HepG2 (cell line): ENCODE measurements around the gene SPACA4. TPM values are rescaled to one million over a fixed set of nuclear protein-coding genes. Genes with fewer than 3 reads are reported as not detected.
"Not testable (repeated sequence)": the region's sequence is repeated elsewhere in the genome, so short reads cannot be mapped to it uniquely, and the experiment has no call there.

Source experiments
- ATAC-seq: fragments of 200-7000 bp; cut with Tn5 transposase; 3 replicates; pipeline ENCODE4 v1.9.1; 2020; ENCODE audit warnings: mild to moderate bottlenecking, moderate library complexity
- BruUV-seq: library from RNA; stranded (reverse); fragments of 400-500 nt; replicated peaks from 2 replicates; lab custom pipeline; 2021; lab: Mats Ljungman, UMichigan
- CTCF ChIA-PET: fragments of 300-600 bp; formaldehyde crosslinking; extraction: SDS; loops from one replicate; lab custom pipeline; 2021; ENCODE audit warnings: low total read pairs, inconsistent platforms, low intra/inter-chr PET ratio; lab: Yijun Ruan, JAX
- POLR2A ChIA-PET: fragments of 350-600 bp; sonication (Branson Sonifier 250); formaldehyde crosslinking; loops from one replicate; lab custom pipeline; 2020; ENCODE audit warnings: antibody characterized with exemption, inconsistent platforms; lab: Yijun Ruan, JAX
- DNase-seq: peaks from one replicate; pipeline ENCODE4 v3.0.0-alpha.2; 2015; ENCODE audit warnings: low spot score
- FAIRE-seq: peaks from 3 replicates; lab custom pipeline; 2011; peaks lifted over from hg19 to GRCh38; lab: Jason Lieb, UNC
- H2AFZ ChIP-seq: one replicate; pipeline ENCODE4 v1.6.1; 2011; ENCODE audit warnings: low read length, inconsistent platforms
- H3K27ac ChIP-seq: fragments of 300-600 bp; 3 replicates; pipeline ENCODE4 v1.8.0; 2011; ENCODE audit warnings: mixed run types, mild to moderate bottlenecking, mixed read lengths, low read length, inconsistent platforms; ENCODE audit not compliant: insufficient read depth; ENCODE audit errors: extremely low read length
- H3K27me3 ChIP-seq, 2 experiments: fragments of 200-600 bp in 1 of 2; 2 replicates in 1 of 2; 3 replicates in 1 of 2; pipeline versions ENCODE4 v1.6.0 to v1.8.0; 2011; ENCODE audit warnings: low read length in 2 of 2, mild to moderate bottlenecking in 2 of 2, moderate library complexity in 2 of 2, inconsistent platforms in 1 of 2; ENCODE audit not compliant: insufficient read depth in 2 of 2, control insufficient read depth in 1 of 2
- H3K36me3 ChIP-seq, 2 experiments: fragments of 200-600 bp in 1 of 2; replicated peaks in 1 of 2; 2 replicates in 1 of 2; 3 replicates in 1 of 2; pipeline versions ENCODE4 v1.5.1 to v1.8.0; 2011; ENCODE audit warnings: low read length in 2 of 2, inconsistent platforms in 1 of 2; ENCODE audit not compliant: insufficient read depth in 2 of 2, control insufficient read depth in 1 of 2
- H3K4me1 ChIP-seq: 2 replicates; pipeline ENCODE4 v1.5.1; 2012; ENCODE audit warnings: low read length, inconsistent platforms; ENCODE audit not compliant: insufficient read depth
- H3K4me2 ChIP-seq: 2 replicates; pipeline ENCODE4 v1.6.0; 2011; ENCODE audit warnings: low read depth, low read length, inconsistent platforms
- H3K4me3 ChIP-seq, 3 experiments: fragments of 200-600 bp in 1 of 3; sonication (generic), shearing (Covaris generic) in 1 of 3; replicated peaks in 1 of 3; 2 replicates each; pipeline ENCODE4 v1.5.1; 2011 to 2016; ENCODE audit warnings: low read length in 3 of 3, inconsistent platforms in 2 of 3, low read depth in 2 of 3, mild to moderate bottlenecking in 2 of 3, control low read depth in 1 of 3, mixed read lengths in 1 of 3; ENCODE audit not compliant: insufficient read depth in 1 of 3
- H3K79me2 ChIP-seq: one replicate; pipeline ENCODE4 v1.6.1; 2011; ENCODE audit warnings: low read length, inconsistent platforms; ENCODE audit not compliant: insufficient read depth
- H3K9ac ChIP-seq: 2 replicates; pipeline ENCODE4 v1.6.0; 2011; ENCODE audit warnings: mild to moderate bottlenecking, low read depth, low read length, inconsistent platforms; ENCODE audit not compliant: insufficient read depth
- H3K9me3 ChIP-seq: 2 replicates; pipeline ENCODE4 v1.5.1; 2012; ENCODE audit warnings: mild to moderate bottlenecking, low read length
- H4K20me1 ChIP-seq: 2 replicates; pipeline ENCODE4 v1.6.0; 2011; ENCODE audit warnings: inconsistent platforms, mild to moderate bottlenecking, low read length, moderate library complexity; ENCODE audit not compliant: insufficient read depth
- KDM6A ChIP-seq: IDR thresholded peaks from 2 replicates; pipeline ENCODE4 v1.6.1; 2016; ENCODE audit warnings: low read depth
- KLF11 ChIP-seq: IDR thresholded peaks from 2 replicates; pipeline ENCODE4 v1.6.1; 2016; ENCODE audit warnings: missing compliant biosample characterization
- POGZ ChIP-seq: sonication (generic); formaldehyde crosslinking; IDR thresholded peaks from 2 replicates; pipeline ENCODE4 v1.4.0; 2020; ENCODE audit warnings: mild to moderate bottlenecking, missing genetic modification reagents
- POLR2AphosphoS5 ChIP-seq: IDR thresholded peaks from 2 replicates; pipeline ENCODE4 v1.6.1; 2012; ENCODE audit warnings: low read depth, low read length
- RFX1 ChIP-seq: fragments of 450-650 bp; IDR thresholded peaks from 2 replicates; pipeline ENCODE4 v1.6.1; 2017
- RFX3 ChIP-seq: IDR thresholded peaks from 2 replicates; pipeline ENCODE4 v1.6.1; 2016; ENCODE audit warnings: missing biosample characterization, missing genetic modification reagents
- ZEB1 ChIP-seq: IDR thresholded peaks from 2 replicates; pipeline ENCODE4 v1.6.1; 2012; ENCODE audit warnings: mild to moderate bottlenecking, low read depth, inconsistent platforms; ENCODE audit not compliant: insufficient replicate concordance
- ZNF619 ChIP-seq: sonication (generic); formaldehyde crosslinking; IDR thresholded peaks from 2 replicates; pipeline ENCODE4 v1.4.0; 2020; ENCODE audit warnings: mild to moderate bottlenecking, missing genetic modification reagents
- ZNF841 ChIP-seq: sonication (generic); formaldehyde crosslinking; IDR thresholded peaks from 2 replicates; pipeline ENCODE4 v1.8.1; 2023; ENCODE audit warnings: missing genetic modification reagents, borderline replicate concordance
- ZSCAN12 ChIP-seq: sonication (generic); formaldehyde crosslinking; IDR thresholded peaks from 2 replicates; pipeline ENCODE4 v1.9.0; 2021; ENCODE audit warnings: mild to moderate bottlenecking, missing genetic modification reagents
- WGBS: methylation state at CpG from one replicate; pipeline ENCODE4 v1.1.6; 2017; ENCODE audit warnings: low lambda C conversion rate; 5-methylcytosine and 5-hydroxymethylcytosine counted together
- in situ Hi-C: cut with HindIII; loops from 2 replicates; pipeline ENCODE4 v1.10.0; 2017; ENCODE audit warnings: low pct_unique_long_range_greater_than_20kb; ENCODE audit not compliant: extremely low pct_ligation_motif_present
- intact Hi-C: fragments of 100-400 bp; cut with micrococcal nuclease; formaldehyde crosslinking; loops from one replicate; pipeline ENCODE4 v1.10.0; 2022; ENCODE audit not compliant: unreplicated experiment
- polyA plus RNA-seq, 8 experiments: library from polyadenylated mRNA; depleted of rRNA in 3 of 8; stranded (reverse) in 7 of 8; unstranded in 1 of 8; fragments of >200 nt; fragmentation: Illumina TruSeq in 4 of 8; extraction: Trizol in 4 of 8; gene quantifications; 2 replicates each; pipeline versions ENCODE4 v1.2.1 to v1.2.3, GENCODE V29; 2011 to 2016; ENCODE audit warnings: low read depth in 4 of 8, missing spikeins in 1 of 8, mixed read lengths in 1 of 8; ENCODE audit not compliant: insufficient read depth in 1 of 8
- total RNA-seq, 5 experiments: library from RNA; depleted of rRNA; stranded (reverse); fragments of >200 nt; fragmentation: Illumina TruSeq; extraction: Trizol; gene quantifications; 2 replicates each; pipeline ENCODE4 v1.2.3, GENCODE V29; 2016; ENCODE audit warnings: low read depth in 1 of 5

Gene SPACA4
- total and polyA plus RNA-seq, 2 of the 13 experiments (the other 11 are each of a cell fraction or from before 2014, with no cell fraction given) = not detected

DNA sequence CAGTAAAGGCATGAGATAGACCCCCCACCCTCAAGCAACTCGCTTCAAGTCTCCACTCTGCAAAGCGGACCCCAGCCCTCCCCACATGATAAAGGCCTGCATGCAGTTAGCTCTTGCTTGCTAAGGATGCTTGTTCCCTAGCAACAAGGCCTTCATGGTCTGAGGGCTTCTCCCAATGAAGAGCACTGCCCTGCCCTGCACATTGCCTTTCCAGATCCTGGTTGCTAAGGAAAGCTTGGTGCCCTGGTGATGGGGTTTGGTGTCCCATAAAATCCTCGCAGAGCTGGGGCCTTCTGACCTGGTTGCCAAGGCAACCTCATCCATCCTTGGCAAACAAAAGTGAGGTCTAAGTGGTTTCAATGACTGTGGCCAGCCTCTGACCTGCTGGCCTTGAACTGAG, 24.7 kb downstream of the SPACA4 start:
- CTCF ChIA-PET = no interaction called here
- DNase-seq (no peak), ATAC-seq (no peak), FAIRE-seq (no peak)
- intact Hi-C loops = no loop called here
- H3K27me3 ChIP-seq = no peaks in the 10 kb centered on the region
- in situ Hi-C loops = no loop called here
- no peak overlapping the region for H2AFZ ChIP-seq
- no peaks in the 10 kb centered on the region for H4K20me1 ChIP-seq
- H3K4me3 ChIP-seq = no peak overlapping the region
- H3K9ac ChIP-seq = no peak overlapping the region
- POLR2A ChIA-PET = interaction anchor here (0.7 to 5.8 kb wide), 6 partner anchors 12 to 466 kb away, joined by 3 to 61 read pairs (median 3); partner anchors contain the start of genes FAM83E, RPL18 and SPHK2
- no peaks in the 10 kb centered on the region for H3K79me2 ChIP-seq
- H3K4me2 ChIP-seq = no peak overlapping the region; the same call in 1 of the 2 replicates
- peaks cover 61% of the 10 kb centered on the region for H3K4me1 ChIP-seq
- TF ChIP-seq KLF11 (CRISPR knock-in tag) = no peak
- TF ChIP-seq RFX1 = peak; percentile 67
- no peak for TF ChIP-seq ZEB1
- TF ChIP-seq ZNF619 = no peak
- TF ChIP-seq RFX3 (CRISPR knock-in tag) = peak; percentile 70
- no peak for TF ChIP-seq ZNF841 (CRISPR knock-in tag)
- no peak for TF ChIP-seq KDM6A
- TF ChIP-seq POLR2AphosphoS5 = 0 out of 2 replicates have a peak, but pooled peaks have one; percentile 27
- no peak for TF ChIP-seq ZSCAN12
- WGBS = 83% methylated on average over 3 of the region's 3 CpGs
- no peaks in the 10 kb centered on the region for H3K9me3 ChIP-seq
- BruUV-seq = no TSS peak
- H3K36me3 ChIP-seq = no peaks in the 10 kb centered on the region
- H3K27ac ChIP-seq = peak overlapping the region; percentile 52

GRCh38 chr19:48632286-48632685, 25.7 kb downstream of the SPACA4 start:
- Histone ChIP-seq H3K27ac (peak overlapping the region; percentile 90), H3K4me1 (peaks cover 65% of the 10 kb centered on the region)
- H3K36me3 ChIP-seq, H3K9ac ChIP-seq, H3K27me3 ChIP-seq, H3K4me2 ChIP-seq, CTCF ChIA-PET, H3K4me3 ChIP-seq, BruUV-seq, FAIRE-seq, H4K20me1 ChIP-seq, intact Hi-C loops, in situ Hi-C loops, H3K79me2 ChIP-seq, DNase-seq, H2AFZ ChIP-seq, ATAC-seq, H3K9me3 ChIP-seq: not testable (repeated sequence)
- 0 out of 2 replicates have a peak, but pooled peaks have one; percentile 0 for TF ChIP-seq POGZ (CRISPR knock-in tag)
- POLR2A ChIA-PET = interaction anchor here (0.8 to 5.8 kb wide), 4 partner anchors 13 to 84 kb away, joined by 3 to 61 read pairs (median 3); partner anchors contain the start of genes RPL18 and SPHK2
- WGBS = 96% methylated on average over 11 of the region's 11 CpGs
